RWPE2 (cell line): ENCODE measurements around the gene MYO18A.
"Not testable (repeated sequence)": the region's sequence is repeated elsewhere in the genome, so short reads cannot be mapped to it uniquely, and the experiment has no call there.

Source experiments
- ATAC-seq: fragments of 200-7000 bp; cut with Tn5 transposase; 3 replicates; pipeline ENCODE4 v1.9.1; 2021; ENCODE audit warnings: low read depth
- DNase-seq: peaks from one replicate; pipeline ENCODE4 v3.0.0-alpha.2; 2020; ENCODE audit warnings: low spot score
- H3K27ac ChIP-seq: fragments of 450-650 bp; 2 replicates; pipeline ENCODE4 v1.5.1; 2017; ENCODE audit warnings: mild to moderate bottlenecking; ENCODE audit not compliant: poor library complexity, severe bottlenecking
- H3K27me3 ChIP-seq: fragments of 250-450 bp; sonication (Bioruptor Pico); 2 replicates; pipeline ENCODE4 v1.5.1; 2021; ENCODE audit warnings: mild to moderate bottlenecking, moderate library complexity; ENCODE audit not compliant: insufficient read depth, poor library complexity, severe bottlenecking
- H3K36me3 ChIP-seq: fragments of 250-450 bp; sonication (Bioruptor Pico); 2 replicates; pipeline ENCODE4 v1.5.1; 2020; ENCODE audit warnings: low read depth, mild to moderate bottlenecking, moderate library complexity
- H3K4me1 ChIP-seq: fragments of 250-450 bp; sonication (Bioruptor Pico); 2 replicates; pipeline ENCODE4 v1.5.1; 2021; ENCODE audit warnings: mild to moderate bottlenecking, moderate library complexity; ENCODE audit not compliant: insufficient read depth, poor library complexity, severe bottlenecking
- H3K4me3 ChIP-seq: fragments of 250-450 bp; sonication (Bioruptor Pico); 2 replicates; pipeline ENCODE4 v1.5.1; 2021; ENCODE audit warnings: mild to moderate bottlenecking, moderate library complexity; ENCODE audit not compliant: severe bottlenecking
- H3K9me3 ChIP-seq: fragments of 250-450 bp; sonication (Bioruptor Pico); 2 replicates; pipeline ENCODE4 v1.5.1; 2021; ENCODE audit warnings: mild to moderate bottlenecking, moderate library complexity; ENCODE audit not compliant: severe bottlenecking
- TF ChIP-seq, protein P1 (sequence below): fragments of 450-650 bp; IDR thresholded peaks from one replicate; pipeline ENCODE4 v1.5.1; 2017; ENCODE audit warnings: mild to moderate bottlenecking, moderate library complexity; ENCODE audit not compliant: poor library complexity, severe bottlenecking

Gene MYO18A

DNA sequence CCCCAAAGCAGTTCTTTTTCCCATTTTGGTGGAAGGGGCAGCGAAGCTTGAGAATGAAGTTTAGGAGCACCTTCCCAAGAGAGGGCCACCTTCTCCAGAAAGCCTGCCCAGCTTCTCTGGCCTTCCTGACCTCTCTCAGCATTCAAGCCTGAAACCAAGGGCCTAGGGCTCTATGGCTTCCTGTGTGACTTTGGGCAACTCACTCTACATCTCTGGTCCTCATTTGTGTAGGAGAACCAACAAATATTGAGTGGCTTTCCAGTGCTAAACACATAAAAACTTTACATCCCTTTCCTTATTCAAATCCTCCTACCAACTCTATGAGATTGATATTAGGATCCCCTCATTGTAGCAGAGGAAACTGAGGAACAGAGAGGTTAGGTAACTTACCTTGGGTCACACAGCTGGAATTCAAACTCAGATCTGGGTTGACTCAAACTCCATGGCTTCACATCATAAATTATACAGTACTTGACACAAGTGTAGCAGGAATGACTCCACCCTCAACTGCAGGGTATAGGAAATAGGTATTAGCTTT, 32.0 kb upstream of the MYO18A start:
- H3K4me1 ChIP-seq: peaks cover 12% of the 10 kb centered on the region
- no peaks in the 10 kb centered on the region for H3K27me3 ChIP-seq
- ATAC-seq: no peak
- TF ChIP-seq, protein P1, sequence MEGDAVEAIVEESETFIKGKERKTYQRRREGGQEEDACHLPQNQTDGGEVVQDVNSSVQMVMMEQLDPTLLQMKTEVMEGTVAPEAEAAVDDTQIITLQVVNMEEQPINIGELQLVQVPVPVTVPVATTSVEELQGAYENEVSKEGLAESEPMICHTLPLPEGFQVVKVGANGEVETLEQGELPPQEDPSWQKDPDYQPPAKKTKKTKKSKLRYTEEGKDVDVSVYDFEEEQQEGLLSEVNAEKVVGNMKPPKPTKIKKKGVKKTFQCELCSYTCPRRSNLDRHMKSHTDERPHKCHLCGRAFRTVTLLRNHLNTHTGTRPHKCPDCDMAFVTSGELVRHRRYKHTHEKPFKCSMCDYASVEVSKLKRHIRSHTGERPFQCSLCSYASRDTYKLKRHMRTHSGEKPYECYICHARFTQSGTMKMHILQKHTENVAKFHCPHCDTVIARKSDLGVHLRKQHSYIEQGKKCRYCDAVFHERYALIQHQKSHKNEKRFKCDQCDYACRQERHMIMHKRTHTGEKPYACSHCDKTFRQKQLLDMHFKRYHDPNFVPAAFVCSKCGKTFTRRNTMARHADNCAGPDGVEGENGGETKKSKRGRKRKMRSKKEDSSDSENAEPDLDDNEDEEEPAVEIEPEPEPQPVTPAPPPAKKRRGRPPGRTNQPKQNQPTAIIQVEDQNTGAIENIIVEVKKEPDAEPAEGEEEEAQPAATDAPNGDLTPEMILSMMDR: no peak
- DNase-seq: no peak
- H3K4me3 ChIP-seq: no peak overlapping the region
- no peaks in the 10 kb centered on the region for H3K9me3 ChIP-seq
- H3K27ac ChIP-seq: no peak overlapping the region
- H3K36me3 ChIP-seq: no peaks in the 10 kb centered on the region

DNA sequence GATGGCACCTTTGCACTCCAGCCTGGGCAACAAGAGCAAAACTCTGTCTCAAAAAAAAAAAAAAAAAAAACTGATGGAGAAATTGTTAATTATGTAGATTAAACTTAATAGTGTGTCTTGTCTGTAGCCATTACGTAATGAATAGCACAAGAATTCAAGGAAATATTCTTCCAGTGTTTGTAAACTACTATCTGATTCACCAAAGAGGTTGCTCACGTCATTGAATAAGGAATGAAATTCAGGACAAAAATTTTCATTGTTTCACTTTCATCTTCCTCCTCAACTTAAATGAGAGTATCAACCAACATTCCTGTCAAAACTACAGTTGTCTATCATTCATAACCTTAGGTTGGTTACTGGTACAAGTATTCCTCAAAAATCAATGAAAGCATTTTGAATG, 30.7 kb upstream of the MYO18A start:
- no peak overlapping the region for H3K27ac ChIP-seq
- ATAC-seq (no peak), DNase-seq (no peak)
- H3K4me1 ChIP-seq: no peaks in the 10 kb centered on the region
- H3K9me3 ChIP-seq: no peaks in the 10 kb centered on the region
- no peak overlapping the region for H3K4me3 ChIP-seq
- H3K36me3 ChIP-seq: no peaks in the 10 kb centered on the region
- H3K27me3 ChIP-seq: no peaks in the 10 kb centered on the region
- TF ChIP-seq, protein P1: no peak

DNA sequence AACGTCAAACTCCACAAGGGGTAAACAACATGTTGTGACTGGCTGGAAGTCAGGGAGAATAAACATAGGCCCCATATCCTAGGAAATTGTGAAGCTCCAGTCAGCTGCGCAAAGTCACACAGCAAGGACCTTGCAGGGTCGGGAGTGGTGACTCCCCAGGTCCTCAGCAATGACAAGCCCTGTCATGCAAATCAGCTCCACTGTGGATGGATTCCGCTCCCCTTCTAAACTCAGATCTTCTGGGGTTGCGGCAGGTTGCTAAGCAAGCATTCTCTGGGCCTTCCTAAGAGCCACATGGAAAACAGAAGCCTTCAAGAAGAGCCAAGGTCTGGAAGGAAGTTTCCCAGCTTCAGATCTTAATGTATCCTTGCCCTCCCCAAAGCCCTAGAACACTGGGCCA, 28.9 kb upstream of the MYO18A start:
- H3K27me3 ChIP-seq: no peaks in the 10 kb centered on the region
- H3K4me3 ChIP-seq: no peak overlapping the region
- TF ChIP-seq, protein P1: no peak
- no peaks in the 10 kb centered on the region for H3K36me3 ChIP-seq
- no peak overlapping the region for H3K27ac ChIP-seq
- no peaks in the 10 kb centered on the region for H3K4me1 ChIP-seq
- no peaks in the 10 kb centered on the region for H3K9me3 ChIP-seq
- DNase-seq: no peak
- no peak for ATAC-seq

DNA sequence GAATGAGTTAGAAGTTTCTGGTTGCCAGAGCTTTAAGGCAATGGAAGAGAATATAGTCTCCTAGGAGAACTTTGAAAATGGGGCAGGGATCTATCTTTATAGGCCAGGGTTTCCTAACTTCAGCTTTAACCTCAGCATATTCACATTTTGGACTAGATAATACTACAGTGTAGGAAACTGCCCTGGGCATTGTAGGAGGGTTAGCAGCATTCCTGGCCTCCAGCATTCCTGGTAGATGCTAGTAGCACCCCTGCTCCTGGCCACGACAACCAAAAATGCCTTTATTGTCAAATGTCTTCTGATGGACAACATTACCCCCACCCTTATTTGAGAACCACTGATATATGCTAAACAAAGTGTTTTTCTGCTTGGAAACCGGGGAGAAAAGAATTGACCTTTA, 27.8 kb upstream of the MYO18A start:
- Histone ChIP-seq H3K27ac (no peak overlapping the region), H3K27me3 (no peaks in the 10 kb centered on the region), H3K4me3 (no peak overlapping the region), H3K36me3 (no peaks in the 10 kb centered on the region), H3K9me3 (no peaks in the 10 kb centered on the region), H3K4me1 (no peaks in the 10 kb centered on the region)
- no peak for ATAC-seq
- DNase-seq: no peak
- TF ChIP-seq, protein P1: no peak

DNA sequence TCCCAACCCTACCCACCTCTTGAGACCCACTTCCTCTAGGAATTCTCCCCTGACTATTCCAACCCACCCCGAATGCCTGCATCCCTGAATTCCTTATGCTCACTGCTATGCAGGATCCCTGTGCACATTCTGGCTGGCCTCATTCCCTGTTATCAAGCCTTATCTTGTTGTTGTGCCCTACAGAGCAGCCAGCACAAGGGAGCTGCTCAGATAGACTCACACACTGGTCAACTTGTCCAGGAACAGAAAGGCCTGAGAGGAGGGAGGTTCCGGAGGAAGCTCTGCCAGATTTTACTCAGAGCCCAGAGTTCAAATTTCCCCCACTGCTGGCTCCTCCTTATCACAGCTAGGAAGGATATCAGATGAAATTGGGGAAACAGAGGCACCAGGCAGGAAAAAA, 24.8 kb upstream of the MYO18A start:
- H3K27me3 ChIP-seq: no peaks in the 10 kb centered on the region

DNA sequence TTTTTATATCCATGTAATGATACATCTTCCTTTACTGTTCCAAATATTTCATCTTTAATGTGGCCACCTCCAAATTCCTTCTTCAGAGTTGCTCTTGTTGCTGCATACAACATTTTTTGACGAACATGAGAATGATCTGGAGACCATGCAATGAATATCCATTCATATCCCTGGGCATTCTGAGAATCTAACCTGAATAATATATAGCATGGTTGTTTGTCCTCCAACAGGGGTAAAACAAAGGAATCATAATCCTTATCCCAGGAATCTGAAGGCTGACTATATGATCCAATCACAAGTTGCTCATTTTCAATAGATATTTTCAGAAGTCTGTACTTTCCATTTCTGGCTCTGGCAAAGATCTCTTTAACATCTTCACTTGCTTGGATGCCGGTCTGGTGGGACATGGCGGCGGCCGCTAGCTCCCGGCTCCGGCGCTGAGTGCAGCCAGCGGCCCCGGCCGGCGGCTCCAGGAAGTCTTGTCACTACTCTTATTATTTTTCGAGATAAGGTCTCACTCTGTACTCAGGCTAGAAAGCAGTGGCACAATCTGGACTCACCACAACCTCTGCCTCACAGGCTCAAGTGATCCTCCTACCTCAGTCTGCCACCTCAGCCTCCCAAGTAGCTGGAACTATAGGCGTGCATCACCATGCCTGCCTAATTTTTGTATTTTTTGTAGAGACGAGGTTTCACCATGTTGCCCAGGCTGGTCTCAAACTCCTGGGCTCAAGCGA, 24.0 kb upstream of the MYO18A start:
- ATAC-seq, H3K27ac ChIP-seq, H3K4me1 ChIP-seq, H3K9me3 ChIP-seq, H3K4me3 ChIP-seq, DNase-seq, H3K36me3 ChIP-seq, H3K27me3 ChIP-seq: not testable (repeated sequence)

More for the DNA sequence above, 24.8 kb upstream of the MYO18A start:
- no peak for ATAC-seq
- H3K4me1 ChIP-seq: no peaks in the 10 kb centered on the region
- no peak overlapping the region for H3K27ac ChIP-seq
- no peak for DNase-seq
- no peaks in the 10 kb centered on the region for H3K36me3 ChIP-seq
- H3K9me3 ChIP-seq: no peaks in the 10 kb centered on the region
- H3K4me3 ChIP-seq: no peak overlapping the region
- TF ChIP-seq, protein P1: no peak
